ENCODE measurements around the gene RAB28.
"Not testable (repeated sequence)": the region's sequence is repeated elsewhere in the genome, so short reads cannot be mapped to it uniquely, and the experiment has no call there.

The RAB28 gene

DNA sequence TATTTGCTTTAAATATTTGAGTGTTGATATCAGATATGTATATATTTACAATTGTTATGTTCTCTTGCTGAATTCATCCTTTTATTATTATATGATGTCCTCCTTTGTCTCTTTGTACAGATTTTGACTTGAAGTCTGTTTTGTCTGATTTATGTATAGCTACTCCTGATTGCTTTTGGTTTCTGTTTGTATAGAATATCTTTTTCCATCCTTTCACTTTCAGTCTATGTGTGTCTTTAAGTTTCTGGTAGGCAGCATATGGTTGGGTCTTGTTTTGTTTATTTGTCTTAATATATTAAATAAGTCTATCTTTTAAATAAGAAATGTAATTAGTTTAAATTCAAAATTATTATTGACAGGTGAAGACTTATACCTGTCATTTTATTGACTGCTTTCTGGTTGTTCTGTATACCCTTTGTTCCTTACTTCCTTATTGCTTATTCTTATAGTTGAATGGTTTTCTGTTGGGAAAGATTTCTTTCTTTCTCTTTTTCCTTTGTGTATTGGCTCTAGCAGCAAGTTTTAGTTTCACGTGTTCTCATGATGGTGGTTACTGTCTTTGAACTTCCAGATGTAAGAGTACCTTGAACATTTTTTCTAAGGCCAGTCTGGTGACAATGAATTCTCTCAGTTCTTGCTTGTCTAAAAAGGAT lies 31.1 kb downstream of the RAB28 start:
- DNase-seq (ENCODE audit: low read depth in 1 of 2, low spot score in 1 of 2): no peak

DNA sequence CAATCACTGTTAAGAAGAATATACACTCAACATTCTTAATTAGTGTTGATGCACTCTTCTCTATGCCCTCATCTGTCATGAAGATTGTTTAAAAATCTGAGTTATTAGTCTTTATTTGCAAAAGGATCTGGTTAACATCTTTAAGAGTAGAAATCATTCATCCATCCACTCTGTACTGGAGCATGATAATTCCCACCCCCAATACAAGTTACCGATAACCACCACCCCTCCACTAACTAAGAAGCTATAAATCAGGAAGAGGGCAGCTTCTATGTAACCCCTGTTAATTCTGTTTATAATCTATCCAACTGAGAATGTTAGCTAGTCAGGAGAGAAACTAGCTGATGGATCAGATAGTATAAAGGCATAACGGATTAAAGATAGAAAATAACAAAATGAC lies 34.5 kb downstream of the RAB28 start:
- DNase-seq (ENCODE audit: low read depth in 1 of 2, low spot score in 1 of 2): no peak

DNA sequence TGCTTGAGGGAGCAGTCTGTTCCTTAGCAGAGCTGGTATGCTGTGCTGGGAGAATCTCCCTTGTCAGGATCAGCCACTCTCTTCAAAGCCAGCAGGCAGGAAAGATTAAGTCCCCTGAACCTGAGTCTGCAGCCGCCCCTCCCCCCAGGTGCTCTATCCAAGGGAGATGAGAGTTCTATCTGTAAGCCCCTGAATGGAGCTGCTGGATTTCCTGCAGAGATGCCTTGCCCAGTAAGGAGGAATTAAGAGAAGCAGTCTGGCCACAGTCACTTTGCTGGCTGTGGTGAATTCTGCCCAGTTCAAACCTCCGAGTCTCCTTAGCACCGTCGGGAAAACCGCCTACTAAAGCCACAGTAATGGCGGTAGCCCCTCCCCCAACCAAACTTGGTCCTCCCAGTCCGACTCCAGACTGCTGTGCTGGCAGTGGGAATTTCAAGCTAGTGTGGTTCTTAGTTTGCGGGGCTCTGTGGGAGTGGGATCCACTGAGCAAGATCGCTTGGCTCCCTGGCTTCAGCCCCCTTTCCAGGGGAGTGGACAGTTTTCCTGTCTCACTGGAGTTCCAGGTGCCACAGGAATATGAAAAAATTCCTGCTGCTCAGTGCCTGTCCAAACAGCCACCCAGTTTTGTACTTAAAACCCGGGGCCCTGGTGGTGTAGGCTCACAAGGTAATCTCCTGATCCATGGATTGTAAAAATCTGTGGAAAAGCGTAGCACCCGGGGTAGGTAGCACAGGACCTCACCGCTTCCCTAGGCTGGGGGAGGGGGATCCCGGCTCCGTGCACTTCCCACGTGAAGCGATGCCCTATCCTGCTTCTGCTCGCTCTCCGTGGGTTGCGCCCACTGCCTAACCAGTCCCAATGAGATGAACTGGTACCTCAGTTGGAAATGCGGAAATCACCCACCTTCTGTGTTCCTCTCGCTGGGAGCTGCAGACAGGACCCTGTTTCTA lies 38.0 kb downstream of the RAB28 start:
- DNase-seq (ENCODE audit: low read depth in 1 of 2, low spot score in 1 of 2): no peak

DNA sequence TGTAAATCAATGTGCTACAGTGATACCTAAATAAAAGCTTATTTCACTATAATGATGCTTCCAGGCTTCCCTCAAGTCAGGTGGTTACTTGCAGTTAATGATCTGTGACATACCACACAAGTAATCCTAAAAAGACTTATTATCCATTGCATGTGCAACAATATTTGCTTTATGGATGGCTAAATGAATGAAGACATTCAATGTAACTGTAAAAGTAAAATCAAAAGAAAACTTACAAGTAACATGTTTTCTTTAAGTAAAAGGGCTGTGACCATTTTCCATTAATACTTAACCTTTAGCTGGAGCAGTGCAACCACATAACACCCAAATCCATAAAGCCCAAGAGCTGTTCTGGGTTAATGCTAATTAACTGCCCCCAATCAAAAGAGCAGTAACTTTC lies 42.6 kb downstream of the RAB28 start:
- DNase-seq (ENCODE audit: low read depth in 1 of 2, low spot score in 1 of 2): no peak

- no peak for DNase-seq (ENCODE audit: low read depth in 1 of 2, low spot score in 1 of 2)
Observed at GRCh38 chr4:13436962-13437361, 47.2 kb downstream of the RAB28 start.

GRCh38 chr4:13432453-13432852 lies 51.7 kb downstream of the RAB28 start:
- no peak for DNase-seq (ENCODE audit: low read depth in 1 of 2, low spot score in 1 of 2)

GRCh38 chr4:13430834-13431568 lies 53.1 kb downstream of the RAB28 start:
- no peak for DNase-seq (ENCODE audit: low read depth in 1 of 2, low spot score in 1 of 2)

GRCh38 chr4:13427599-13428325 lies 56.4 kb downstream of the RAB28 start:
- DNase-seq (ENCODE audit: low read depth in 1 of 2, low spot score in 1 of 2): no peak

GRCh38 chr4:13415068-13415785 lies 68.9 kb downstream of the RAB28 start:
- DNase-seq (ENCODE audit: low read depth in 1 of 2, low spot score in 1 of 2): no peak

DNA sequence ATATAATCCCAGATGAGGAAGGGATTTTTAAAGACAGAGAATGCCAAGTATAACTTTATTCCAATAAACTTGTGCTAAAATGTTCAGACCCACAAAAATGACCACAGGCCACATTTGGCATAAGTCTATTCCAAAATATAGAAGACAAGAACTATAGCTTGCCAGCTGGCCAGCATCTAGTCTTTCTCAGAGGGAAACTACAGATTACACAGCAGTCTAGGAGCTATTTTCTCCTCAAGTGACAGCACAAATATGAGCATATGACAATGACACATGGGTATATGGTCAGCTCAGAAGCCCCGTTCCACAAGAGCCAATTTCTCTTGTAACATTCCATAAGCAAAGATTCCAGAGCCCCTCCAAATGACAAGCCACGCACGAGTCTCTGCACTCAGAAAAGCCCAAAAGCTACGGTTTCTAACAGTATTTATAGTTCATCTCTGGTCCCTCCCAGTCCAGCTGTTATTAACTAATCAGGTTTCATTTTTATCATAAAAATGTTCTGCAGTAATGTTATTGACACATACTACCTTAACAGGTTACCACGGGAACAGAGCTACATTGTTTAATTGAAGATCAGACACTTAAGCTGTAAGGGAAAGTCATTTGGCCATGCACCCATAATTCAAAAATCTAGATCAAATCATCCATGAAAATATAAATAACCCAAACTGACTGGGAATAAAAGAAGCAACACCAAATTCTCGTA lies 70.3 kb downstream of the RAB28 start:
- DNase-seq (ENCODE audit: low read depth in 1 of 2, low spot score in 1 of 2): no peak

- no peak for DNase-seq (ENCODE audit: low read depth in 1 of 2, low spot score in 1 of 2)
Observed at GRCh38 chr4:13411942-13412341, 72.2 kb downstream of the RAB28 start.

GRCh38 chr4:13409324-13409723 lies 74.8 kb downstream of the RAB28 start:
- no peak for DNase-seq (ENCODE audit: low read depth in 1 of 2, low spot score in 1 of 2)

DNA sequence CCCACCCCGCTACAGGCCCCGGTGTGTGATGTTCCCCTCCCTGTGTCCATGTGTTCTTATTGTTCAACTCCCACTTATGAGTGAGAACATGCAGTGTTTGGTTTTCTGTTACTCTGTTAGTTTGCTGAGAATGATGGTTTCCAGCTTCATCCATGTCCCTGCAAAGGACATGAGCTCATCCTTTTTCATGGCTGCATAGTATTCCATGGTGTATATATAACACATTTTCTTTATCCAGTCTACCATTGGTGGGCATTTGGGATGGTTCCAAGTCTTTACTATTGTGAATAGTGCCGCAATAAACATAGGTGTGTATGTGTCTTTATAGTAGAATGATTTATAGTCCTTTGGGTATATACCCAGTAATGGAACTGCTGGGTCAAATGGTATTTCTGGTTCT lies 78.0 kb downstream of the RAB28 start:
- DNase-seq (ENCODE audit: low read depth in 1 of 2, low spot score in 1 of 2): not testable (repeated sequence)

DNA sequence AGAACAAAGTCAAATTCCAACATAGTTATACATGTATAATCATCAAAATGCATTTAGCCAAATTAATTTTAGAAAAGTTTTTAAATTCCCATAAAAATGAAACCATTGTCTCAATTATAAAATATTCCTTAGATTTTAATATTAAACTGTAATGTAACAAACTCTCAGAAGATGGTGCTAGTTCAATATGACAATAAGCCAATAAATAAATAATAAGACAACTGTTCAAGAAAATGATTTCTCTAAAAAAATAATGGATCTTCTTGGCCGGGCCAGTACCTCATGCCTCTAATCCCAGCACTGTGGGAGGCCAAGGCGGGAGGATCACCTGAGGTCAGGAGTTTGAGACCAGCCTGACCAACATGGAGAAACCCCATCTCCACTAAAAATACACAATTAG lies 80.3 kb downstream of the RAB28 start:
- DNase-seq (ENCODE audit: low read depth in 1 of 2, low spot score in 1 of 2): no peak

- DNase-seq (ENCODE audit: low read depth in 1 of 2, low spot score in 1 of 2): no peak
Observed at GRCh38 chr4:13403326-13403725, 80.8 kb downstream of the RAB28 start.

GRCh38 chr4:13399257-13399656 lies 84.9 kb downstream of the RAB28 start:
- no peak for DNase-seq (ENCODE audit: low read depth in 1 of 2, low spot score in 1 of 2)

GRCh38 chr4:13396161-13396560 lies 88.0 kb downstream of the RAB28 start:
- no peak for DNase-seq (ENCODE audit: low read depth in 1 of 2, low spot score in 1 of 2)

DNA sequence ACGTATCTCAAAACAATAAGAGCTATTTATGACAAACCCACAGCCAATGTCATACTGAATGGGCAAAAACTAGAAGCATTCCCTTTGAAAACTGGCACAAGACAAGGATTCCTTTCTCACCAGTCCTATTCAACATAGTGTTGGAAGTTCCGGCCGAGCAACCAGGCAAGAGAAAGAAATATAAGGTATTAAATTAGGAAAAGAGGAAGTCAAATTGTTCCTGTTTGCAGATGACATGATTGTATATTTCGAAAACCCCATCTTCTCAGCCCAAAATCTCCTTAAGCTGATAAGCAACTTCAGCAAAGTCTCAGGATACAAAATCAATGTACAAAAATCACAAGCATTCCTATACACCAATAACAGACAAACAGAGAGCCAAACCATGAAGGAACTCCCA lies 94.2 kb downstream of the RAB28 start:
- DNase-seq (ENCODE audit: low read depth in 1 of 2, low spot score in 1 of 2): not testable (repeated sequence)

DNA sequence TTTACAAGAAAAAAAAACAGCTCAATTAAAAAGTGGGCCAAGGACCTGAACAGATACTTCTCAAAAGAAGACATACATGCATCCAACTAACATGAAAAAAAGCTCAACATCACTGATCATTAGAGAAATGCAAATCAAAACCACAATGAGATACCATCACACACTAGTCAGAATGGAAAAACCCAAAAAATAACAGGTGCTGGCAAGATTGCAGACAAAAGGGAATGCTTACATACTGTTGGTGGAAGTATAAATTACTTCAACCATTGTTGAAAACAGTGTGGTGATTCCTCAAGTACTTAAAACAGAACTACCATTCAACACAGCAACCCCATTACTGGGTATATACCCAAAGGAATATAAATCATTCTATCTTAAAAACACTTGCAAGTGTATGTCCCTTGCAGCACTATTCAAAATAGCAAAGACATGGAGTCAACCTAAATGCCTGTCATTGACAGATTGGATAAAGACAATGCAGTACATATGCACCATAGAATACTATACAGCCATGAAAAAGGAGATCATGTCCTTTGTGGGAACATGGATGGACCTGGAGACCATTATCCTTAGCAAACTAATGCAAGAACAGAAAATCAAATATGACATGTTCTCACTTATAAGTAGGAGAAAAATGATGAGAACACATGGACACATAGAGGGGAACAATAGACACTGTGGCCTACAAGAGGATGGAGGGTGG lies 97.6 kb downstream of the RAB28 start:
- no peak for DNase-seq (ENCODE audit: low read depth in 1 of 2, low spot score in 1 of 2)
